ENCODE measurements around the gene COMTD1.
A peak's percentile ranks its signal among the peaks of the same experiment; 100 is the strongest.
"Not testable (repeated sequence)": the region's sequence is repeated elsewhere in the genome, so short reads cannot be mapped to it uniquely, and the experiment has no call there.

Gene COMTD1

GRCh38 chr10:75223507-75223906, 12.2 kb downstream of the COMTD1 start:
- no peak for DNase-seq (ENCODE audit: low spot score)

DNA sequence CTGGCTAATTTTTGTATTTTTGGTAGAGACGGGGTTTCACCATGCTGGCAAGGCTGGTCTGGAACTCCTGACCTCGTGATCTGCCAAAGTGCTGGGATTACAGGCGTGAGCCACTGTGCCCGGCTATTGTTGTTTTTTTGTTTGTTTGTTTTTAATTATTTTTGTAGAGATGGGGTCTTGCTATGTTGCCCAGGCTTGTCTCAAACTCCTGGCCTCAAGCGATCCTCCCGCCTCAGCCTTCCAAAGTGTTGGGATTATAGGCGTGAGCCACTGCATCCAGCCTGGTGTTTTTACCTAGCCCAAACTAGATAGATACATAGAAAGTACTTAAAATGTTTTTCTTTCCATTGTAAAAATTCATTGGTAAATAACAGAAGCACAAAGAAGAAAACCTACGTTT, 14.3 kb downstream of the COMTD1 start:
- DNase-seq (ENCODE audit: low spot score): not testable (repeated sequence)

GRCh38 chr10:75220274-75220673, 15.5 kb downstream of the COMTD1 start:
- no peak for DNase-seq (ENCODE audit: low spot score)

DNA sequence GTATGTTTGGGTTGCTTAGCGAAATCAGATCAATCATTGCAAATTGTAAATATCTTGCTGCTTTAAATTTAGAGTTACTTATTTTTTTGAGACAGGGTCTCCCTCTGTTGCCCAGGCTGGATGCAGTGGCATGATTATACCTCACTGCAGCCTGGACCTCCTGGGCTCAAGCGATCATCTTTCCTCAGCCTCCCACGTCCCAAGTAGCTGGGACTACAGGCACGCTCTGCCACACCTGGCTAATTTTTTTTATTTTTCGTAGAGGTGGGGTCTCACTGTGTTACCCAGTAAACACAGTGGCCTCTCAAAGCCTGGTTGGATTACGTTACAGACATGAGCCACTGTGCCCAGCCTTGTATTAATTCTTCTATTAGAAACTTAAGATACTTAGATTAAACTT, 23.4 kb downstream of the COMTD1 start:
- DNase-seq (ENCODE audit: low spot score): no peak

DNA sequence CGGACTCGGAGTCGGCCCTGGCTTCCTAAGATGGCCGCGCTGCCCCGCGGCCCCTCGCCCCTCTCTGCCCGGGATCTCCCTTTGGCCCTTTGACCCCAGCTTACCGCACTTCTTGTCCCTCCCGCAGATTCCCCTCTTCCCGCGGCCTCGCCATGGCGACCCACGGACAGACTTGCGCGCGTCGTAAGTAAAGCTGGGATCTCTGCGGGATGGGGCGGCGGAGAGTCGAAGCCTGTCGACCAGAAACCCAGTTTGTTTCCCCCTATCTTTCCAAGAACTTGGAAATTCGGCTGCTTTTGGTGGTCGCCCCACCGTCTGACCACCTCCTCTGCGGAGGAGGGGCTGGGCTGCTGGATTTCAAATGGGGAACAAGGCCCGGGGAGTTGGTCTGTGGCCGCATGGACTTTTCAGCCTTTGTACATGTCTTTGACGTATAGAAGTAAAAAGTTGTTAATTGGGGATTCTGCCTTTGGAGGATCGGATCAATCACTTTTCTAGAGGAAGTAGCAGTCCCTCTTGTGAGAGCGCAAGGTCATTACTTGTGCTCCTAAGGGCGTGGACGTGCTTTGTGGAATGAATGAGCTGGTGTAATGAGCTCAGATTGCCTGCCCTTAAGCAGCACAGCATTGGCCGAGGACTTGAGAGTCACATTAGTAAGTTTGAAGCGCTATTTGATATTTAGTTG, 24.6 kb downstream of the COMTD1 start:
- DNase-seq (ENCODE audit: low spot score): peak; percentile 38

GRCh38 chr10:75210282-75211006, 25.3 kb downstream of the COMTD1 start, which contains the start of gene VDAC2:
TSS of gene VDAC2 (plus strand) at chr10:75210796. CDS start at chr10:75211159, 363 bp downstream.
- peak; percentile 94 for DNase-seq (ENCODE audit: low spot score)

GRCh38 chr10:75209921-75210281, 25.9 kb downstream of the COMTD1 start:
- DNase-seq (ENCODE audit: low spot score): peak; percentile 83

DNA sequence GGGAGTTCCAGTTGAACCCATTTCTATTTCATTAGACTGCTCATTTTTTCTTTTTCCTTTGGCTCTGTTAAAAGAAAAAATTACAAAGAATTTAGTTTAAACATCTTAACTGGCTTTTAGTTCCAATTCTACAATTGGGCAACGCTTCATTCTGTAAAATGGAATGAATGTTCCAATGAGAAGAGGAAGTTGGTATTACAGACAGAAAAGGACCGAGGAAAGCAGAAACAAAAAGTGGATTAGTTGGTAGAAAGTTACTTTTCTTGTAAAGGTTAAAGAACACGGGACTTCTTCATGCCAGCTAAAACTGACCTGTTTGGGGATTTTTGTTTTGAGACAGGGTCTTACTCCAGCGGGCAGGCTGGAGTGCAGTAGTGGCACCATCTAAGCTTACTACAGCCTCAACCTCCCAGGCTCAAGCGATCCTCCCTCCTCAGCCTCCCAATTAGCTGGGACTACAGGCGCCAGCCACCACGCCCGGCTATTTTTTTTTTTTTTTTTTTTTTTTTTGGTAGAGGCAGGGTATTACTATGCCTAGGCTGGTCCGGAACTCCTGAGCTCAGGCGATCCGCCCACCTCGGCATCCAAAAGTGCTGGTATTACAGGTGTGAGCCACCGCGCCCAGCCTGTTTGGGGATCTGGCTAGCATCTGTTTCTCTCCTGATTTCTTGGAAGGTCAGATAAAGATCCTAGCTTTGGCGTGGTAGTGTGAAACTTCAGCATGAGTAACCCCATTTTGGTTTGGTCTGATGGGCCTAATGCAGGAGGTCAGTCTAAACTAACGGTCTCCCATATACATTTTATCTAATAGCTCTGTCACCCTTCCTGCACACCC, 26.5 kb downstream of the COMTD1 start:
- no peak for DNase-seq (ENCODE audit: low spot score)

DNA sequence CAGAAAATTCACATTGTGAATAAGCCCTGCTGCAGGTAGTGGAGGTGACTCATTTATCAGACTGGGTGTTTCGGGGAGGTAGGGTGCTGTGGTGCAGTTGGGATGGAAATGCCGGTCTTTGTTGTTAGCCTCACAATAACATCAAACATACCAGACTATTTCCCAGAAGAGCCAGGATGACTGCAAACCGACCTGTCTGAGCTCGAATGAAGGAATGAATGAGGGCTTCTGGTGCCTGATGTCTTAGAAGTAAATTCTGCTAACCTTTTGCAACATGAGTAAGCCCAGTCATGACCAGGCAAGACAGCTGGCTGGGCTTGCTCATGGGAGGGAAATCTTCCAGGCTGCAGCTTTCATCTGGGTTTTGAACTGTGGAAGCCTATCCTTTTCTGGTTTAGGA, 27.6 kb downstream of the COMTD1 start:
- DNase-seq (ENCODE audit: low spot score): peak; percentile 13

DNA sequence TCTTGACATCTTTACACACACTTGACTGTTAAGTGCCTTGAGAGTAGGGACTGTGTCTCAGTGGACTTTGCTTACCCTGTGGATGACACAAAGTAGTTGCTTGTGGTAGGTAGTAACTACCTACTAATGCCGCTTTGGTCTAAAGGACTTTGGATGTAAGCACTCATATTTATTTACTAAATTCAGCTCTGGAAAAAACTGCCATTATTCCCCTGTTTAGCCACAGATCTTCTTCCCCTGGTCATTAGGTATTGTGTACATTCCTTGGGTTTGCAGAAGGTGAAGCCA, 28.0 kb downstream of the COMTD1 start:
- DNase-seq (ENCODE audit: low spot score): no peak

GRCh38 chr10:75207079-75207856, 28.5 kb downstream of the COMTD1 start:
- DNase-seq (ENCODE audit: low spot score): no peak

DNA sequence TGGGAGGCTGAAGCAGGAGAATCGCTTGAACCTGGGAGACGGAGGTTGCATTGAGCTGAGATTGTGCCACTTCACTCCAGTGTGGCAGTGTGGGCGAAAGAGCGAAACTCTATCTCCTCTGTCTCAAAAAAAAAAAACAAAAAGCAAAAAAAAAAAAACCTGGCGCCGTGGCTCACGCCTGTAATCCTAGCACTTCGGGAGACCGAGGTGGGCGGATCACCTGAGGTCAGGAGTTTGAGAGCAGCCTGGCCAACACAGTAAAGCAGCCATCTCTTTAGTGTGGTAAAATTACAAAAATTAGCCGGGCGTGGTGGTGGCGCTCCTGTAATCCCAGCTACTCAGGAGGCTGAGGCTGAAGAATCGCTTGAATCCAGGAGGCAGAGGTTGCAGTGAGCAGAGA, 29.1 kb downstream of the COMTD1 start:
- DNase-seq (ENCODE audit: low spot score): not testable (repeated sequence)

- DNase-seq (ENCODE audit: low spot score): no peak
Observed at GRCh38 chr10:75205908-75206307, 29.8 kb downstream of the COMTD1 start.

DNA sequence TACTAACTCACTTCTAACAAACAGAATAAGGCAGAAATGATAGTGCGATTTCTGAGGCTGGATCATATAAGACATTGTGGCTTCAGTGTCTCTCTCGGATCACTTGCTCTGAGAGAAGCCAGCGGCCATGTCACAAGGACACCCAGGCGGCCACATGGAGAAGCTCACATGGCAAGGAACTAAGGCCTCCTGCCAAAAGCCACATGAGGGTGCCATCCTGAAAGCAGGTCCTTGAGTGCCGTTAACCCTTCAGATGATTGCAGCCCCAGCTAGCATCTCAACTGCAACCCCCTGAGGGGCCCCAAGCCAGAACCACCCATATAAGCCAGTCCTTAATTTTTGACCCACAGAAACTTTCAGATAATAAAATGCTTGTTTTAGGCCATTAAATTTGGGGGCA, 32.0 kb downstream of the COMTD1 start:
- DNase-seq (ENCODE audit: low spot score): no peak

- not testable (repeated sequence) for DNase-seq (ENCODE audit: low spot score)
Observed at GRCh38 chr10:75203046-75203620, 32.6 kb downstream of the COMTD1 start.

DNA sequence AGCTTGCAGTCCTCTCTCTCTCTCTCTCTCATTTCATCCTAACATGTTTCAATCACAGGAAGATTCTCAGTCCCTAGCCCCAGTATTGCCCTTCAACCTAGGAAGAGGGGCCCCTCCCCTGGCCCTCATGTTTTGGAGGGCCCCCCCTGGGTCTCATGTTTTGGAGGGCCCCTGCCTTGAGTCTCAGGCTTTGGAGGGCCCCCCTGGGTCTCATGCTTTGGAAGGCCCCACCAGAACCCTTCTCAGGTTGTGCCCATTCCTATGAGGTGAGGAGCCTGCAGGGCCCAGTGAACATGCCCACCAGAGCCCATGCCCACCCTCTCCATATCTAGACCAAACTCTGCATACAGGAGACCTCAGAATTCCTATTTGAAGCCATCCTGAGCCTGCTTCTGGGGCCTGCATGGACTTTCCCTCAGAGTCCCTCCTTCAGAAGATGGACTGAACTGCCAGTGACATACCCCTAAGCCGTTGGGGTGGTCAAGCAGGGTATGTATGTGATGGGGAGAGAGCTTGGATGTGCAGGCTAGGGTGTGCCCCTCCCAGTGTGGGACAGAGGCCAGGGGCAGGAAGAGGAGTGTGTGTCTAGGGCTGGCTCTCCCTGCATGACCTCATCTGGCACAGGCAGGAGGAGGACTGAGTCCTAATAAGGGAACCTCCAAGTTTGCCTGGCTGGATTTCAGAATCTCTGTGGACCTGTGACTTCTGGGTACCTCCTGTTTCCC, 33.3 kb downstream of the COMTD1 start:
- DNase-seq (ENCODE audit: low spot score): no peak

GRCh38 chr10:75201793-75202307, 33.9 kb downstream of the COMTD1 start:
- no peak for DNase-seq (ENCODE audit: low spot score)

DNA sequence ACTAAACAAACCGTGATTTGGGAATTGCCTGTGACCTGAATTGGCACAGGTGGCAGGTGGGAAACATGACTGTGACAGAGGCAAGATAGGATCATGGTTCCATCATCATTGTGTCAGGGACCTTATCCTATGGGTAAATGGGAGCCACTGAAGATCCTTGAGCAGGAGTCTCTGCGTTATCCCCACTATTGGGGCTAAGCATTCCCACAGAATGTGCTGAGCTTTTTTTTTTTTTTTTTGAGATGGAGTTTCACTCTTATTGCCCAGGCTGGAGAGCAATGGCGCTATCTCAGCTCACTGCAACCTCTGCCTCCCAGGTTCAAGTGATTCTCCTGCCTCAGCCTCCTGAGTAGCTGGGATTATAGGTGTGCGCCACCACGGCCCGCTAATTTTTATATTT, 35.8 kb downstream of the COMTD1 start:
- not testable (repeated sequence) for DNase-seq (ENCODE audit: low spot score)

- no peak for DNase-seq (ENCODE audit: low spot score)
Observed at GRCh38 chr10:75197906-75198305, 37.9 kb downstream of the COMTD1 start.

DNA sequence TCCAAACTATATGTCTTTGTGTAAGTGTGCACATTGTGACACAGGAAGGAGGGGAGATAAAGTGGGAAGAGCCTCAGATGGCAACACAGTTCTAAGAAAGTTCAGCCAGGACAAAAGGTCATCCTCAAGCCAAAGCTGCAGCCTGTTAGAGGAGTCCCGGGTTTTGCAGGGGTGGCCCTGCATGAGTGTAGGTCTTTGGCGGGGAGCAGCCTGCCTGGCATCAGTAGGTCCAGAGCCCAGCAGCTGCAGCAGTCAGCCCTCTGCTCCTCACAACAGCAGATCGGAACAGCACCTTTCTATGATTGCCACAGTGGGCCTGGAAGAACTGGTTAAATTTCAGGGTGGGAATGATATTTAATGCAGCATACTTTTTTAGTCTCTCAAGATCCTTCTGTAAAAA, 38.7 kb downstream of the COMTD1 start:
- no peak for DNase-seq (ENCODE audit: low spot score)
